Ramos (cell line): ENCODE results near the gene SPEM3.

Source experiments
- in situ Hi-C: fragments of 300-500 bp; cut with MboI; formaldehyde crosslinking; loops from one replicate; pipeline ENCODE4 v1.14.3; 2022; ENCODE audit warnings: low sequenced_read_pairs; ENCODE audit not compliant: unreplicated experiment

SPEM3 gene

DNA sequence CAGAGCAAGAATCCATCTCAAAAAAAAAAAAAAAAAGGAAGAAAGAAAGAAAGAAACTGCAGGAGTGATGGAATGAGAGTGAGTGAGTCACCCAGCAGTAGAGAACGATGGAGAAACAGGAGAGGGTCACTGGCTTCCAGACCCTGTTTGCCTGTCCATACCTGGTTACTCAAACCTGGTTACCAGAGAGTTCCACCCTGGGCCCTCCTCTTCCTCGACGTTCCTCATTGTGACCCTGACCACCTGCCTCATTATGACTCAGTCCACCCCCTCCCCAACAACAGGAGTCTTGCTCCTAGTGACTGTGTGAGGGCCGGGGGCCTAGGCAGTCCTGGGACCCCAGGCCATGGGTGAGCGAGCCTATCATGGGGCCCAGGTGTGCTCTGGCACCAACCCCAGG is at the start of gene SPEM3:
Gene SPEM3 (plus strand): TSS at position 301 of the 400 bp plus-strand sequence. CDS start 46 bp downstream, at position 347.
- in situ Hi-C loops: no loop called here

DNA sequence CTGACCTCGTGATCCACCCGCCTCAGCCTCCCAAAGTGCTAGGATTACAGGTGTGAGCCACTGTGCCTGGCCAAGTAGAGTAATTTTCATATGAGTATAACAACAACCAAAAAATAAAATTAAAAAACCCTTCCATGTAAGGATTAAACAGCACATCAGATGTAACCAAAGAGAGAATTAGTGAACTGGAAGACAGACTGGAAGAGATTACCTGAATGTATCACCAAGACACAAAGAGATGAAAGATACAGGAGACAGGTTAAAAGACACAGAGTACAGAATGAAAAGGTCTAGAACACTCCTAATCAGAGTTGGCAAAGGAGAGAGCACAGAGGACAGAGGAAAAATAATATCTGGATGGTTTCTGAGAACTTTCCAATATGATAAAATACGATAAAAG is 49.5 kb upstream of the SPEM3 start:
- in situ Hi-C loops: no loop called here

- in situ Hi-C loops: no loop called here
Observed at GRCh38 chr17:7380321-7380720, 48.3 kb upstream of the SPEM3 start.

- in situ Hi-C loops: no loop called here
Observed at GRCh38 chr17:7380855-7381683, 47.6 kb upstream of the SPEM3 start, which contains the start of gene TNK1. TSS of gene TNK1 (plus strand) at chr17:7381089. CDS start at chr17:7382927, 1,838 bp downstream.

DNA sequence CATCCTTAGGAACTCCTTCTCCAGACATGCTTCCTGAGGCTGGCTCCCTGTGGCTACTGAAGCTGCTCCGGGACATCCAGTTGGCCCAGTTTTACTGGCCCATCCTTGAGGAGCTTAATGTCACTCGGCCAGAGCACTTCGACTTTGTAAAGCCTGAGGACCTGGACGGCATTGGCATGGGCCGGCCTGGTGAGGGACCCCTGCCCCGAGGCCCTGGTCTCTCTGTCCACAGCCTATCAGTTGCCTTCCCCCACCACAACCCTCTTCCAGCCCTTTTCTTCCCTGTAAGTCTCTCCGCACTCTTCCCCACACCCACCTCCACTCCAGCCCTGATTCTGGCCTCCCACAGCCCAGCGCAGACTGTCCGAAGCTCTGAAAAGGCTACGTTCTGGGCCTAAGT is 45.8 kb upstream of the SPEM3 start:
- in situ Hi-C loops: no loop called here

- in situ Hi-C loops: no loop called here
Observed at GRCh38 chr17:7383371-7383741, 45.3 kb upstream of the SPEM3 start.

- in situ Hi-C loops: no loop called here
Observed at GRCh38 chr17:7383742-7384488, 44.7 kb upstream of the SPEM3 start.

DNA sequence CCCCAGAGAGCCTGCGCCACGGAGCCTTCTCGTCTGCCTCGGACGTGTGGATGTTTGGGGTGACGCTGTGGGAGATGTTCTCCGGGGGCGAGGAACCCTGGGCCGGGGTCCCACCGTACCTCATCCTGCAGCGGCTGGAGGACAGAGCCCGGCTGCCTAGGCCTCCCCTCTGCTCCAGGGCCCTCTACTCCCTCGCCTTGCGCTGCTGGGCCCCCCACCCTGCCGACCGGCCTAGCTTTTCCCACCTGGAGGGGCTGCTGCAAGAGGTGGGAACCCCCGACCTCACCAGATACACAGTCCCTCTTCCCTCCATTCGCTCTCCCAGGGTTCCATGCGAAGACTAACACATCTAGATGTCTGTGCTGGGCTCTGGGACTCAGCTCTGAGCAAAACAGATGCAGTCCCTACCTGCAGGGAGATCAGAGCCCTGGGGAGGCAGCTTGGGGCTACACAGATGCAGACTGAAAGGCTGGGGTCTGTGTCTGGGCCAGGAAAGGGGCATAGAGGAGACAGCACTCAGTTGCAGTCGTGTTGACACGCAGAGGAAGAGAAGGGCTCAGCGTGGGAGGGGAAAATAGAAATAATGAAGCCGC is 44.1 kb upstream of the SPEM3 start:
- in situ Hi-C loops: no loop called here

DNA sequence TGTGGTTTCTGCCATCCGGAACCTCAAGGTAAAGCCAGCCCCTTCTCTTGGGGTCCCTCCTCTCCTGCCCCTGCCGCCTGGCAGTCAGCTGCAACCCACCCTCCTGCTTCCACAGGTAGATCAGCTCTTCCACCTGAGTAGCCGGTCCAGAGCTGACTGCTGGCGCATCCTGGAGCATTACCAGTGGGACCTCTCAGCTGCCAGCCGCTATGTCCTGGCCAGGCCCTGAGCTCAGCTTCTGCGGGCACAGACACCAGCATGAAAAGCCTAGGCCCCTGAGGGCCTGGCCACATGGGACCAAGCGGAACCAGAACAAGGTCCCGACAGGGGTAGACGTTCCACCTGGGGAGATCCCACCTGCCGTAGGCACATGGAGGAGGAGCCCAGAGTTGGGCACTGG is 39.8 kb upstream of the SPEM3 start:
- in situ Hi-C loops: no loop called here

GRCh38 chr17:7389924-7390910 is 38.4 kb upstream of the SPEM3 start:
- in situ Hi-C loops: no loop called here

- in situ Hi-C loops: no loop called here
Observed at GRCh38 chr17:7391307-7391706, 37.4 kb upstream of the SPEM3 start.

- in situ Hi-C loops: no loop called here
Observed at GRCh38 chr17:7392696-7393612, 35.7 kb upstream of the SPEM3 start.

GRCh38 chr17:7393613-7394451 is 34.8 kb upstream of the SPEM3 start:
- in situ Hi-C loops: no loop called here

GRCh38 chr17:7394452-7395191 is 34.0 kb upstream of the SPEM3 start, which contains the start of gene PLSCR3:
TSS of gene PLSCR3 (minus strand) at chr17:7394525. CDS start at chr17:7394110, 415 bp downstream.
- in situ Hi-C loops: no loop called here

DNA sequence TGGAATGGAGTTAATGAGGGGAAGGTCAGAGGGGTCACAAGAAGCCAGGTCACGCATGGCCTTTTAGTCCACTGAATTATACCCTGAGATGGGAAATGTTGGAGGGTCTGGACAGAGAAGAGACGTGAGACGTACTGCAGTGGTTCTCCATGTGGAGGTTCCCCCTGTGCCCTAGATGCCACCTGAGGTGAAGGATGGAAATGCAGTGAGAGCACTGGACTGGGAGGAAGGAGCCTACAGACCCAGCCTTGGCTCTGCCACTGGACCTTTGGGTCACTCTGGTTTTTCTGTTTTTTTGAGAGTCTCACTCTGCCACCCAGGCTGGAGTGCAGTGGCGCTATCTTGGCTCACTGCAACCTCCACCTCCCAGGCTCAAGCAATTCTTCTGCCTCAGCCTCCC is 32.5 kb upstream of the SPEM3 start:
- in situ Hi-C loops: no loop called here

GRCh38 chr17:7398612-7399011 is 30.0 kb upstream of the SPEM3 start:
- in situ Hi-C loops: no loop called here

- in situ Hi-C loops: no loop called here
Observed at GRCh38 chr17:7403043-7403726, 25.5 kb upstream of the SPEM3 start.
